ENCODE data around the gene UBALD2.

DNA sequence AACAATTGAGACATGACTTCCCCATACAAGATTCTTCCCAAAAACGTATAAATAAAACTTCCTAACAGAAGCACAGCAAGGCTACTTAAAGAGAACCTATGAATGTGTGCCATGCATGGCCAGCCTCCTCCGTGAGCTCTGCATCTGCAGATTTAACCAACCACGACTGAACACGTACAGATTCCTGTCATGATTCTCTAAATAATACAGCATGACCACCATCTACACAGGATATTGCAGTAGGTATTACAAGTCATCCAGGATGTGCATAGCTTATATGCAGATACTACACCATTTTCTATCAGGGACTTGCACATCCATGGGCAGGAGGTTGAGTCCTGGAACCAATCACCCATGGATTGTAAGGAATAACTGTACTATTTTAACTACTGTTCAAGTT, 44.3 kb downstream of the UBALD2 start:
- TF ChIP-seq, protein P1, sequence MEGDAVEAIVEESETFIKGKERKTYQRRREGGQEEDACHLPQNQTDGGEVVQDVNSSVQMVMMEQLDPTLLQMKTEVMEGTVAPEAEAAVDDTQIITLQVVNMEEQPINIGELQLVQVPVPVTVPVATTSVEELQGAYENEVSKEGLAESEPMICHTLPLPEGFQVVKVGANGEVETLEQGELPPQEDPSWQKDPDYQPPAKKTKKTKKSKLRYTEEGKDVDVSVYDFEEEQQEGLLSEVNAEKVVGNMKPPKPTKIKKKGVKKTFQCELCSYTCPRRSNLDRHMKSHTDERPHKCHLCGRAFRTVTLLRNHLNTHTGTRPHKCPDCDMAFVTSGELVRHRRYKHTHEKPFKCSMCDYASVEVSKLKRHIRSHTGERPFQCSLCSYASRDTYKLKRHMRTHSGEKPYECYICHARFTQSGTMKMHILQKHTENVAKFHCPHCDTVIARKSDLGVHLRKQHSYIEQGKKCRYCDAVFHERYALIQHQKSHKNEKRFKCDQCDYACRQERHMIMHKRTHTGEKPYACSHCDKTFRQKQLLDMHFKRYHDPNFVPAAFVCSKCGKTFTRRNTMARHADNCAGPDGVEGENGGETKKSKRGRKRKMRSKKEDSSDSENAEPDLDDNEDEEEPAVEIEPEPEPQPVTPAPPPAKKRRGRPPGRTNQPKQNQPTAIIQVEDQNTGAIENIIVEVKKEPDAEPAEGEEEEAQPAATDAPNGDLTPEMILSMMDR (IDR thresholded peaks at IDR 0.05): no peak
- TF ChIP-seq POLR2A (IDR thresholded peaks at IDR 0.05): no peak
